ENCODE results near the gene KCNAB1. TPM values are rescaled to one million over a fixed set of nuclear protein-coding genes. Genes with fewer than 3 reads are reported as not detected.
A peak's percentile ranks its signal among the peaks of the same experiment; 100 is the strongest.

Gene KCNAB1
- total RNA-seq, 2 experiments from 2014 or later = not detected

DNA sequence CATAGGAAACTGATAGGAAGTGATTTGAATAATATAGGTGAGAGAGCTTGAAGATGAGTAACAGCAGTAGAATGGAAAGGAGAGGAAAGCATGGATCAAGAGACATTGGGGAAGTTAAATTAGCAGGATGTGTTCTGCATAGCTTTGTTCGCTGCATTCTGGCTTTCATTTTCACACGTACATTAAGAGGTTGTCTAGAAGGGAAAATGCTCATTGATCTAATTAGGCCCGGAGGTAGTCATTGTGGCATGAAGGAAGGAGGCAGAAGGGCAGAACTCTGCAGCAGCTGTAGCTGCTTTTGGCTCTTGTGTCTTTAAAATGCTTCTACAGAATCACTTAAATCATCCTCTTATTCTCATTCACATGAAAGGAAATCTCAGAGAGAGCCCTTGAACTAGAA is 40.3 kb downstream of the KCNAB1 start:
- TF ChIP-seq EZH2phosphoT487 (IDR thresholded peaks at IDR 0.05; ENCODE audit: borderline replicate concordance, low read depth, low read length) = no peak
- TF ChIP-seq, protein P1, sequence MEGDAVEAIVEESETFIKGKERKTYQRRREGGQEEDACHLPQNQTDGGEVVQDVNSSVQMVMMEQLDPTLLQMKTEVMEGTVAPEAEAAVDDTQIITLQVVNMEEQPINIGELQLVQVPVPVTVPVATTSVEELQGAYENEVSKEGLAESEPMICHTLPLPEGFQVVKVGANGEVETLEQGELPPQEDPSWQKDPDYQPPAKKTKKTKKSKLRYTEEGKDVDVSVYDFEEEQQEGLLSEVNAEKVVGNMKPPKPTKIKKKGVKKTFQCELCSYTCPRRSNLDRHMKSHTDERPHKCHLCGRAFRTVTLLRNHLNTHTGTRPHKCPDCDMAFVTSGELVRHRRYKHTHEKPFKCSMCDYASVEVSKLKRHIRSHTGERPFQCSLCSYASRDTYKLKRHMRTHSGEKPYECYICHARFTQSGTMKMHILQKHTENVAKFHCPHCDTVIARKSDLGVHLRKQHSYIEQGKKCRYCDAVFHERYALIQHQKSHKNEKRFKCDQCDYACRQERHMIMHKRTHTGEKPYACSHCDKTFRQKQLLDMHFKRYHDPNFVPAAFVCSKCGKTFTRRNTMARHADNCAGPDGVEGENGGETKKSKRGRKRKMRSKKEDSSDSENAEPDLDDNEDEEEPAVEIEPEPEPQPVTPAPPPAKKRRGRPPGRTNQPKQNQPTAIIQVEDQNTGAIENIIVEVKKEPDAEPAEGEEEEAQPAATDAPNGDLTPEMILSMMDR (conservative IDR thresholded peaks at IDR 0.05; ENCODE audit: low read length) = no peak
- H3K27ac ChIP-seq (ENCODE audit: low read depth, low read length, poor library complexity, severe bottlenecking) = no peak overlapping the region
- DNase-seq (ENCODE audit: low spot score) = no peak
- no peak overlapping the region for H3K4me3 ChIP-seq (ENCODE audit: low read depth, low read length, poor library complexity, severe bottlenecking)
- no peaks in the 10 kb centered on the region for H3K9me2 ChIP-seq (ENCODE audit: insufficient read depth, low read length)
- H3K36me3 ChIP-seq (ENCODE audit: insufficient read depth, low read length) = no peaks in the 10 kb centered on the region
- H2AFZ ChIP-seq (ENCODE audit: low read length) = no peak overlapping the region
- 0 out of 2 replicates have a peak overlapping the region, but pooled peaks have one; percentile 22 for H3K4me2 ChIP-seq (ENCODE audit: low read length)
- H3K9me3 ChIP-seq (ENCODE audit: low read length) = no peaks in the 10 kb centered on the region
- H3K79me2 ChIP-seq (ENCODE audit: insufficient read depth, low read depth, low read length) = no peaks in the 10 kb centered on the region
- no peaks in the 10 kb centered on the region for H4K20me1 ChIP-seq (ENCODE audit: insufficient read depth, low read length)
- ChIA-PET POLR2A (no interaction called here), CTCF (ENCODE audit: unreplicated experiment) (no interaction called here)
- intact Hi-C loops (cut with micrococcal nuclease; ENCODE audit: unreplicated experiment) = no loop called here
- H3K4me1 ChIP-seq (ENCODE audit: insufficient read depth, low read length, poor library complexity, severe bottlenecking) = no peaks in the 10 kb centered on the region
- no TSS peak for BruUV-seq (replicated peaks)

DNA sequence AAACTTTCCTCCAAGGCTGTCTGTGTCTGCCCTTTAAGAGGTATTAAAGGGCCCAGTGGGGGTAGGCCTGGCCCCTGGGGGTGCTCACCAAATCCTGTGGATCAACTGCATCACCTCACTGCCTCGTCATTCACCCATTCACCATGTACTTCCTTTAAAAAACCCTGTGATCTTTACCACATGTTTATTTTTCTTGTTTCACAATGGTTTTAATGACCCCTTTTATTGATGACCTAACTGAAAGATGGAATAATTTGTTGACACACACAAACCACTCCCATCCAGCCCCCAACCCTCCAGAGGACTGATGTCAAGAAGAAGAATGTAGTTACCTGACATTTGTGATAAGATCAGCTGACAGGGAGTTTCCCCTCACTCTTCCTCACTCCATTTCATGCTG is 40.8 kb downstream of the KCNAB1 start:
- Histone ChIP-seq H4K20me1 (ENCODE audit: insufficient read depth, low read length) (no peaks in the 10 kb centered on the region), H3K9me2 (ENCODE audit: insufficient read depth, low read length) (no peaks in the 10 kb centered on the region), H3K4me2 (ENCODE audit: low read length) (no peak overlapping the region), H3K36me3 (ENCODE audit: insufficient read depth, low read length) (no peaks in the 10 kb centered on the region), H2AFZ (ENCODE audit: low read length) (no peak overlapping the region), H3K27ac (ENCODE audit: low read depth, low read length, poor library complexity, severe bottlenecking) (no peak overlapping the region), H3K79me2 (ENCODE audit: insufficient read depth, low read depth, low read length) (no peaks in the 10 kb centered on the region), H3K9me3 (ENCODE audit: low read length) (no peaks in the 10 kb centered on the region), H3K4me3 (ENCODE audit: low read depth, low read length, poor library complexity, severe bottlenecking) (no peak overlapping the region), H3K4me1 (ENCODE audit: insufficient read depth, low read length, poor library complexity, severe bottlenecking) (no peaks in the 10 kb centered on the region)
- no peak for DNase-seq (ENCODE audit: low spot score)
- POLR2A ChIA-PET = interaction anchor here (0.7 kb wide), 1 partner anchor 17 kb away, joined by 4 read pairs; no protein-coding TSS in a partner anchor
- intact Hi-C loops (cut with micrococcal nuclease; ENCODE audit: unreplicated experiment) = no loop called here
- no peak for TF ChIP-seq EZH2phosphoT487 (IDR thresholded peaks at IDR 0.05; ENCODE audit: borderline replicate concordance, low read depth, low read length)
- TF ChIP-seq, protein P1 (conservative IDR thresholded peaks at IDR 0.05; ENCODE audit: low read length) = no peak
- CTCF ChIA-PET (ENCODE audit: unreplicated experiment) = no interaction called here
- no TSS peak for BruUV-seq (replicated peaks)

DNA sequence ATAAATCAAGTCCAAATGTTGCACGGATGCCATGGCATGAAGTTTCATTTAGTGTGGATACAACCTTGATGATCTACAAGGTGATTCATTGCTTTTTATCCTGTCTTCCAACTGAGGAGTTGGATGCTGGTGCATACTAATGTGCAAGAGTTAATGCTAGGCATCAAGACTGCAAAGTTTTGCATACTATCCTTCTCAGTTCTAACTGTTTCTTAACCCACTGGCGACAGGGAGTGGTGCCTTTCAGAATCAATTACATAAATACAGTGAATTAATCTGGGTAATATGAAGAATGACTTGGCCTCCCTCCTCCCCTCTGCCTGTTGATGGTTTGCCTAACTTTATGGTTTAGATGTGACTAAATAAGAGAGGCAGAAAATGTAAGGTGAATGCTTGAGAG is 43.5 kb downstream of the KCNAB1 start:
- intact Hi-C loops (cut with micrococcal nuclease; ENCODE audit: unreplicated experiment) = no loop called here

More for the DNA sequence above, 43.5 kb downstream of the KCNAB1 start:
- Histone ChIP-seq H3K9me3 (ENCODE audit: low read length) (no peaks in the 10 kb centered on the region), H3K79me2 (ENCODE audit: insufficient read depth, low read depth, low read length) (no peaks in the 10 kb centered on the region), H4K20me1 (ENCODE audit: insufficient read depth, low read length) (no peaks in the 10 kb centered on the region), H3K4me1 (ENCODE audit: insufficient read depth, low read length, poor library complexity, severe bottlenecking) (no peaks in the 10 kb centered on the region), H2AFZ (ENCODE audit: low read length) (no peak overlapping the region), H3K9me2 (ENCODE audit: insufficient read depth, low read length) (no peaks in the 10 kb centered on the region), H3K4me3 (ENCODE audit: low read depth, low read length, poor library complexity, severe bottlenecking) (no peak overlapping the region), H3K27ac (ENCODE audit: low read depth, low read length, poor library complexity, severe bottlenecking) (no peak overlapping the region), H3K36me3 (ENCODE audit: insufficient read depth, low read length) (no peaks in the 10 kb centered on the region), H3K4me2 (ENCODE audit: low read length) (no peak overlapping the region)
- TF ChIP-seq, protein P1 (conservative IDR thresholded peaks at IDR 0.05; ENCODE audit: low read length) = no peak
- no peak for TF ChIP-seq EZH2phosphoT487 (IDR thresholded peaks at IDR 0.05; ENCODE audit: borderline replicate concordance, low read depth, low read length)
- ChIA-PET CTCF (ENCODE audit: unreplicated experiment) (no interaction called here), POLR2A (no interaction called here)
- no TSS peak for BruUV-seq (replicated peaks)
- no peak for DNase-seq (ENCODE audit: low spot score)

Measured in OCI-LY7 (cell line).